Left ventricle myocardium inferior (tissue), 1 donor: Measurements from ENCODE around the gene VAV2. TPM values are rescaled to one million over a fixed set of nuclear protein-coding genes. Genes with fewer than 3 reads are reported as not detected.

ENCODE experiments used
- DNase-seq: peaks from one replicate; pipeline ENCODE4 v3.0.0-alpha.2; 2020
- H3K27ac ChIP-seq: fragments of 200-600 bp; replicated peaks from 2 replicates; pipeline ENCODE4 v1.8.0; 2021
- H3K27me3 ChIP-seq: fragments of 200-600 bp; 2 replicates; pipeline ENCODE4 v1.8.0; 2021; ENCODE audit warnings: low read depth
- H3K36me3 ChIP-seq: fragments of 200-600 bp; 2 replicates; pipeline ENCODE4 v1.8.0; 2021
- H3K4me1 ChIP-seq: fragments of 200-600 bp; 2 replicates; pipeline ENCODE4 v1.8.0; 2021
- H3K4me3 ChIP-seq: fragments of 200-600 bp; 2 replicates; pipeline ENCODE4 v1.8.0; 2021; ENCODE audit warnings: mild to moderate bottlenecking, moderate library complexity
- H3K9me3 ChIP-seq: fragments of 200-600 bp; replicated peaks from 2 replicates; pipeline ENCODE4 v1.8.0; 2021
- intact Hi-C: fragments of 100-400 bp; cut with micrococcal nuclease; formaldehyde crosslinking; loops from one replicate; pipeline ENCODE4 v1.11.0; 2022
- total RNA-seq: library from RNA; stranded (reverse); fragmentation: NEBNext Ultra II Directional; extraction: Animal tissue kit (Norgen Biotek cat#: 25700); gene quantifications from one replicate; pipeline ENCODE4 v1.2.1, GENCODE V29; 2021
- TF ChIP-seq, protein P1 (sequence below): fragments of 200-600 bp; IDR thresholded peaks from 2 replicates; pipeline ENCODE4 v1.8.0; 2021; ENCODE audit warnings: antibody characterized with exemption, mild to moderate bottlenecking, borderline replicate concordance
- donor health status: DM: no; HTN: yes; CAD: no; lungs with severe emphysema.

The VAV2 gene
- total RNA-seq, 1 donor from 2014 or later = 4.1 TPM

DNA sequence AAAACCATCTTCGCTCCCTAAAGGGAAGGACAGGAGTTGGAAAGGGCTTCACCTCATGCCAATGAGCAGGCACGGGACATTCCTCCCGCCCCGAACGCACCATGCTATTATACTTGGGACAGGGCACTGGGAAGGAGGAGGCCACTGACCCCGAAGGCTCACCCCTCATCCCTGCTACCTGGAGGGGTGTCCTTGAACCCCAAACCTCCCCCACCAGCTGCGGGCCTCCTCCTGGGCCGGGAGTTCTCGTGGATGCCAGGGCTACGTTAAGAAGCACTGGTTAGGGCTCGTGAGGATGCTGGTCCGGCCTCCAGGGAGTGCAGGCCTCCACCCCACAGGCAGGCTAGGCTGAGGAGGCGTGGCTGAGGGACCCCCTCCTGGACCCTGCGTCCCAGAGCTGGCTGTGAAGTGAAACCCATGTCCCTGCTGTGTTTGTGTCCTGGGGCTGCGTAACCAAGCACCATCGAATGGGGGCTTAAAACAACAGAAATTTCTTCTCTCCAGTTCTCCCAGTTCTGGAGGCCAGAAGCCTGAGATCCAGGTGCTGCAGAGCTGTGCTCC, 142.9 kb downstream of the VAV2 start:
- TF ChIP-seq, protein P1, sequence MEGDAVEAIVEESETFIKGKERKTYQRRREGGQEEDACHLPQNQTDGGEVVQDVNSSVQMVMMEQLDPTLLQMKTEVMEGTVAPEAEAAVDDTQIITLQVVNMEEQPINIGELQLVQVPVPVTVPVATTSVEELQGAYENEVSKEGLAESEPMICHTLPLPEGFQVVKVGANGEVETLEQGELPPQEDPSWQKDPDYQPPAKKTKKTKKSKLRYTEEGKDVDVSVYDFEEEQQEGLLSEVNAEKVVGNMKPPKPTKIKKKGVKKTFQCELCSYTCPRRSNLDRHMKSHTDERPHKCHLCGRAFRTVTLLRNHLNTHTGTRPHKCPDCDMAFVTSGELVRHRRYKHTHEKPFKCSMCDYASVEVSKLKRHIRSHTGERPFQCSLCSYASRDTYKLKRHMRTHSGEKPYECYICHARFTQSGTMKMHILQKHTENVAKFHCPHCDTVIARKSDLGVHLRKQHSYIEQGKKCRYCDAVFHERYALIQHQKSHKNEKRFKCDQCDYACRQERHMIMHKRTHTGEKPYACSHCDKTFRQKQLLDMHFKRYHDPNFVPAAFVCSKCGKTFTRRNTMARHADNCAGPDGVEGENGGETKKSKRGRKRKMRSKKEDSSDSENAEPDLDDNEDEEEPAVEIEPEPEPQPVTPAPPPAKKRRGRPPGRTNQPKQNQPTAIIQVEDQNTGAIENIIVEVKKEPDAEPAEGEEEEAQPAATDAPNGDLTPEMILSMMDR = no peak
- H3K4me1 ChIP-seq = peaks cover 22% of the 10 kb centered on the region
- H3K27ac ChIP-seq = no peak overlapping the region
- H3K27me3 ChIP-seq = no peaks in the 10 kb centered on the region
- intact Hi-C loops = no loop called here
- no peaks in the 10 kb centered on the region for H3K36me3 ChIP-seq
- H3K9me3 ChIP-seq = no peaks in the 10 kb centered on the region
- DNase-seq = no peak
- H3K4me3 ChIP-seq = no peak overlapping the region

DNA sequence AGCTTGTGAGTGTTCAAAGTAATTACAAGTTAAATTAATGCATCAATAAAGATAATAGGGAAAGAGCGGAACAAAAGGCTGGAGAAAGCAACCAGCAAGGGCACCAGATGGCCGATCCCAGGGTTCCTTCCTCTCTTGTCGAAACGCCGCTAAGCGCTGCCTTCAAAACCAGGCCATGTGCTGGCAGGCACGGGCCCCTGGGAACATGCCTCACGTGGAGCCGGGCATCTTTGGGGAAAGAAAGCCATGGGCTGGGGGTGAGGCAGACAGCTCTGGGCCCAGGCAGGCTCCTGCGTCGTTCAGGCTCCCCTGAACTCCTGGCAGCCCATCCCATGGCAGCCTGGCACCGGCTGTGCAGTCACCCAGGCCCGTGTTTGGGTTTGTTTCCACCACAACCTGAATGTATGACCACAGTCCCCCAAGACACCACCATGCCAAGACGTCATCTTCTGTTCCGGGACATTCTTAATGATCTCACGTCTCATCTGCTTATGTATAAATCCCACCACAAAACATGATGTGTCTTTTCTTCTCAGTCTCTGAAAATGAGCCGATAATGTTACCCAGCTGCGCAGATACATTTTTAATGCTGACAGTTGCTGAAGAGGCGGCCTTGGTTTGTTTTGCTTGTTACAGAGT, 143.5 kb downstream of the VAV2 start:
- intact Hi-C loops = no loop called here
- Histone ChIP-seq H3K4me3 (no peak overlapping the region), H3K4me1 (peaks cover 22% of the 10 kb centered on the region), H3K27ac (no peak overlapping the region), H3K36me3 (no peaks in the 10 kb centered on the region), H3K9me3 (no peaks in the 10 kb centered on the region), H3K27me3 (no peaks in the 10 kb centered on the region)
- no peak for DNase-seq
- TF ChIP-seq, protein P1 = no peak

DNA sequence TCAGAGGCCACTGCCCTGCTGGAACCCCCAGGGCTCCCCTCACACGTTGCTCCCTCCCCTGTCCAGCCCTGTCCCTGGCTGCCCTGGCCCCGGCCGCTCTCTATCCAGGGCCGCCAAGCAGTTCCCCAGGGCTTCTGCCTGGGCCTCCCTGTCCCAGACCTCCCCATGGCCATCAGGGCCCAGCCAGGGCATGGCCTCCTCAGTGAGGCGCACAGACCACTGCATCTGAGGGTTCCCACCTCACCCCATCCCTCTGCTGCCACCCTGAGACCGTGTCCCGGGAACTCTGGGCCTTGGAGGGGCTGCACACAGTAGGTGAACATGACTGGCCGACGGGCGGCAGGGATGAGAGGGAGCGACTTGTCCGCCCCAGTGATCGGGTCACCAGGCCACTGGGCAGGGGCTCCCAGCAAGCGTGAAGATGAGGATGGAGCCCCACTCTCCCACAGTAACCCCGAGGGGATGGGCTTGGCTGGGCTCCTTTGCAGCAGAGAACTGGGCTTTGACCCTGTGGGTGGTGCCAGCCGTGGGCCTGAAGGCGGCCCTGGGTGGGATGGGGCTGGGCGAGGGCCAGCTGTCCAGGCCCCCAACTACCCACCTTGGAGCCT, 145.5 kb downstream of the VAV2 start:
- TF ChIP-seq, protein P1 = no peak

DNA sequence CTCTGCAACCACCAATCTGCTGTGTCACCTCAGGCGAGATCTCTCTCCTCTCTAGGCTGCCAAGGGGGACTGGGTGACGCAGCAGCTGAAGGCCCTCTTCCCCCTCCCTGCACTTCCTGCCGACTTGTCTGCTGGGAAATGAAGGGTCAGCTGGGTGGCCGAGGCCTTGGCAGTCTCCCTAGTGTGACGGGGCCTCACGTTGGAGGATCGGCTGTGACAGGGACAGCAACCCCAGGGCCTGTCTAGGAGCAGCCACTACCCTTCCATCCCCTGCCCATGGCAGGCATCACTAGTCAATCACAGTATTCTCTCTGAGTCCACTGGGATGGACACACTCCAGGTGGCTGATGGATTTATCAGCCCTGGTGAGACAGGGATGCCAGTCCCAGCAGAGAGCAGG, 146.7 kb downstream of the VAV2 start:
- peak overlapping the region; percentile 45 for H3K4me3 ChIP-seq
- TF ChIP-seq, protein P1 = no peak
- H3K9me3 ChIP-seq = no peaks in the 10 kb centered on the region
- peaks cover 35% of the 10 kb centered on the region for H3K4me1 ChIP-seq
- peak; percentile 79 for DNase-seq
- H3K27me3 ChIP-seq = no peaks in the 10 kb centered on the region
- H3K27ac ChIP-seq = peak overlapping the region; percentile 82
- H3K36me3 ChIP-seq = no peaks in the 10 kb centered on the region
- intact Hi-C loops = no loop called here

More for the DNA sequence above, 145.5 kb downstream of the VAV2 start:
- Histone ChIP-seq H3K4me1 (peaks cover 31% of the 10 kb centered on the region), H3K27ac (no peak overlapping the region), H3K27me3 (no peaks in the 10 kb centered on the region), H3K36me3 (no peaks in the 10 kb centered on the region), H3K9me3 (no peaks in the 10 kb centered on the region), H3K4me3 (no peak overlapping the region)
- intact Hi-C loops = no loop called here
- DNase-seq = no peak

DNA sequence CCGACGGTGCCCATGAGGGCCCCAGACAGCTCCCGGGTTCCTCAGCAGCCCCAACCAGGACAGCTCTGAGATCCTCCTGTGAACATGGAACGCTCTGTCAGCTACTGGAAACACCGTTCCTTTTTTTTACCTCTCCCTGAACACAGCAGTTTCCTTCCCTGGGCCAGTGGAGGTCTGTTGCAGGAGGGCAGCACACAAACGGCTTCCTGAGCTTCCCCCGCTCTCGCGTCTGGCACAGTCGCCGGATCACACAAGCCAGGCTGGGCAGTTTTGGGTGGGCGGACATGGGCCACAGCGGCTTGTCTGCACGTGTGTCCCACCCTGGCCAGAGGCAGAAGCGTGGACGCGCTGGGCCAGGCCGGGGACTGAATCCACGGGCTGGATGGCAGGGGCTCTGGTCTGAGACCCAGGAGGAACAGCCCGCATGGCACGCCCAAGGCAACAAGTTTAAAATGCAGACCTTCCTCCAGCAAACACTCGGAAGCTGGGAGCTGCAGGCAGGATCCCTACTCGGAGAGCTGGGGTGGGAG, 147.2 kb downstream of the VAV2 start:
- H3K36me3 ChIP-seq = no peaks in the 10 kb centered on the region
- intact Hi-C loops = no loop called here
- no peaks in the 10 kb centered on the region for H3K9me3 ChIP-seq
- TF ChIP-seq, protein P1 = no peak
- H3K4me3 ChIP-seq = peak overlapping the region; percentile 45
- peaks cover 40% of the 10 kb centered on the region for H3K4me1 ChIP-seq
- H3K27me3 ChIP-seq = no peaks in the 10 kb centered on the region
- no peak for DNase-seq
- peak overlapping the region; percentile 82 for H3K27ac ChIP-seq
